CD4-positive, alpha-beta T cell (primary cell): Measurements from ENCODE around the gene FBN1. TPM values are rescaled to one million over a fixed set of nuclear protein-coding genes. Genes with fewer than 3 reads are reported as not detected.

Experiments used
- ATAC-seq: fragments of 200-7000 bp; cut with Tn5 transposase; one replicate; pipeline ENCODE4 v1.10.0; 2022; ENCODE audit warnings: mild to moderate bottlenecking; ENCODE audit not compliant: poor library complexity
- CTCF ChIA-PET: fragments of 350-600 bp; sonication (Branson Sonifier 250); formaldehyde crosslinking; loops from one replicate; lab custom pipeline; 2021; ENCODE audit warnings: antibody characterized with exemption, inconsistent platforms; lab: Charles Lee
- POLR2A ChIA-PET: fragments of 350-600 bp; sonication (Branson Sonifier 250); formaldehyde crosslinking; loops from one replicate; lab custom pipeline; 2021; ENCODE audit warnings: antibody characterized with exemption, inconsistent platforms; lab: Charles Lee
- DNase-seq, 14 experiments: peaks; one replicate each; pipeline ENCODE4 v3.0.0-alpha.2; 2013 to 2020; ENCODE audit warnings: mixed read lengths in 2 of 14
- H3K27ac ChIP-seq, 2 donors: one replicate each; pipeline versions ENCODE4 v1.5.1 to v1.7.0; 2013; ENCODE audit warnings: low read length in 2 of 2, low read depth in 1 of 2, mild to moderate bottlenecking in 1 of 2
- H3K27me3 ChIP-seq, 2 experiments: 1 replicate in 1 of 2; 2 replicates in 1 of 2; pipeline versions ENCODE4 v1.6.1 to v1.7.0; 2013; ENCODE audit warnings: low read length in 2 of 2, control low read depth in 1 of 2, mild to moderate bottlenecking in 1 of 2, moderate library complexity in 1 of 2; ENCODE audit not compliant: insufficient read depth in 2 of 2, control insufficient read depth in 1 of 2
- H3K36me3 ChIP-seq: one replicate; pipeline ENCODE4 v1.6.1; 2013; ENCODE audit warnings: low read length, control low read depth; ENCODE audit not compliant: insufficient read depth
- H3K4me1 ChIP-seq: one replicate; pipeline ENCODE4 v1.6.1; 2013; ENCODE audit warnings: low read length, control low read depth; ENCODE audit not compliant: insufficient read depth
- H3K4me3 ChIP-seq: one replicate; pipeline ENCODE4 v1.5.1; 2013; ENCODE audit warnings: mild to moderate bottlenecking, low read length, moderate library complexity
- H3K9me3 ChIP-seq, 2 experiments: 1 replicate in 1 of 2; 2 replicates in 1 of 2; pipeline versions ENCODE4 v1.6.1 to v1.7.0; 2013; ENCODE audit warnings: low read length in 2 of 2, mild to moderate bottlenecking in 2 of 2, control low read depth in 1 of 2, moderate library complexity in 1 of 2; ENCODE audit not compliant: control insufficient read depth in 1 of 2, insufficient read depth in 1 of 2
- H3K27ac Mint-ChIP-seq: one replicate; pipeline ENCODE4 v1.8.0; 2020; ENCODE audit warnings: mixed read lengths
- H3K27me3 Mint-ChIP-seq: one replicate; pipeline ENCODE4 v1.8.0; 2021; ENCODE audit warnings: mixed read lengths
- H3K36me3 Mint-ChIP-seq: one replicate; pipeline ENCODE4 v1.8.0; 2021; ENCODE audit warnings: low read depth, mixed read lengths
- H3K4me1 Mint-ChIP-seq: one replicate; pipeline ENCODE4 v1.8.0; 2021; ENCODE audit warnings: low read depth, mixed read lengths
- H3K4me3 Mint-ChIP-seq: one replicate; pipeline ENCODE4 v1.8.0; 2020; ENCODE audit warnings: mild to moderate bottlenecking, mixed read lengths
- H3K9me3 Mint-ChIP-seq: one replicate; pipeline ENCODE4 v1.8.0; 2020; ENCODE audit warnings: mixed read lengths
- intact Hi-C, 2 experiments: fragments of 100-400 bp; cut with DNase I in 1 of 2; cut with micrococcal nuclease in 1 of 2; formaldehyde crosslinking; loops; one replicate each; pipeline versions ENCODE4 v1.15.1 to v1.9.0; 2023 to 2025; cut with DNase I, micrococcal nuclease
- total RNA-seq, 174 experiments: library from RNA in 2 of 174; stranded (reverse) in 2 of 174; gene quantifications; one replicate each; pipeline ENCODE4 v1.2.3 and lab custom pipeline; 2021 to 2026
- TF ChIP-seq, protein P1 (sequence below): fragments of 200-600 bp; IDR thresholded peaks from one replicate; pipeline ENCODE4 v1.8.0; 2022; ENCODE audit warnings: antibody characterized with exemption, mild to moderate bottlenecking

FBN1 gene
- total RNA-seq, 2 experiments from 2014 or later = 0.11 to 0.25 TPM

DNA sequence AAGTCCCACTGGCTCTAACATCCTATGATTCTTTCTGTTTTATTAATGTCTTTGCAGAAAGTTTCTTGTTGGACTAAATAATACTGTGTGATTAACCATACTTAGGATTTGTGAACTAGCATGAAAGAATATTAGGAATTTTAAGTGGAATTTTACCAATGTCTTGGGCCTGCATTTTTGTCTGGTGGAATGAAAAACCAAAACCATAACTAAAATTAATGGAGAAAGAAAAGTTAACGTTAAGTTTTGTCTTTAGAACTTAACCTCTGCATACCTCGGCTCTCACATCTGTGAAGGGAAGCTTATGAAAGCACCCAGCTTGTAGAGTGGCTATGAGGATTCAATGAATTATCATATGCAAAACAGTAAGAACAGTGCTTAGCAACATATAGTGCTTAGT, 6.5 kb downstream of the FBN1 start:
- Histone ChIP-seq H3K9me3 (no peaks in the 10 kb centered on the region), H3K27ac (no peak overlapping the region), H3K4me1 (no peaks in the 10 kb centered on the region), H3K4me3 (no peak overlapping the region), H3K36me3 (no peaks in the 10 kb centered on the region), H3K27me3 (peaks cover 2 to 14% of the 10 kb centered on the region in 2 experiments)
- H3K27me3 Mint-ChIP-seq = peaks cover 26% of the 10 kb centered on the region
- ChIA-PET POLR2A (no interaction called here), CTCF (no interaction called here)
- TF ChIP-seq, protein P1, sequence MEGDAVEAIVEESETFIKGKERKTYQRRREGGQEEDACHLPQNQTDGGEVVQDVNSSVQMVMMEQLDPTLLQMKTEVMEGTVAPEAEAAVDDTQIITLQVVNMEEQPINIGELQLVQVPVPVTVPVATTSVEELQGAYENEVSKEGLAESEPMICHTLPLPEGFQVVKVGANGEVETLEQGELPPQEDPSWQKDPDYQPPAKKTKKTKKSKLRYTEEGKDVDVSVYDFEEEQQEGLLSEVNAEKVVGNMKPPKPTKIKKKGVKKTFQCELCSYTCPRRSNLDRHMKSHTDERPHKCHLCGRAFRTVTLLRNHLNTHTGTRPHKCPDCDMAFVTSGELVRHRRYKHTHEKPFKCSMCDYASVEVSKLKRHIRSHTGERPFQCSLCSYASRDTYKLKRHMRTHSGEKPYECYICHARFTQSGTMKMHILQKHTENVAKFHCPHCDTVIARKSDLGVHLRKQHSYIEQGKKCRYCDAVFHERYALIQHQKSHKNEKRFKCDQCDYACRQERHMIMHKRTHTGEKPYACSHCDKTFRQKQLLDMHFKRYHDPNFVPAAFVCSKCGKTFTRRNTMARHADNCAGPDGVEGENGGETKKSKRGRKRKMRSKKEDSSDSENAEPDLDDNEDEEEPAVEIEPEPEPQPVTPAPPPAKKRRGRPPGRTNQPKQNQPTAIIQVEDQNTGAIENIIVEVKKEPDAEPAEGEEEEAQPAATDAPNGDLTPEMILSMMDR = no peak
- ATAC-seq (no peak), DNase-seq (no peak)
- no peaks in the 10 kb centered on the region for H3K4me1 Mint-ChIP-seq
- intact Hi-C loops = no loop called here
- H3K27ac Mint-ChIP-seq = no peak overlapping the region
- H3K9me3 Mint-ChIP-seq = no peaks in the 10 kb centered on the region
- no peak overlapping the region for H3K4me3 Mint-ChIP-seq
- no peaks in the 10 kb centered on the region for H3K36me3 Mint-ChIP-seq

DNA sequence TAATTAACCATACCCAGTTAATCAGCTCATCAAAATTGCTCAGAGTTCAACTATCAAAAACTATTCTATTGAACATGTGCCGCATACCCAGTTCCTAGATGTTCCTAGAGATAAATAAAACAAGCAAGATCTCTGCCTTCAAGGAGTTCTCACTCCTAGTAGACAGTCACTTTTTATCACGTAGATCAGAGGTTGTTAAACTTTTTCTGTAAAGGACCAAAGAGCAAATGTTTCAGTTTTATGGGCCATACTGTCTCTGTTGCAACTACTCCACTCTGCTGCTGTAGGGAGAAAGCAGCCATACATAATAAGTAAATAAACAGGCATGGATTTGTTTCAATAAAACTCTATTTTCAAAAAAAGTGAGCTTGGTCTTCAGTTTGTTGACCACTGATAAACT, 7.9 kb downstream of the FBN1 start:
- Histone ChIP-seq H3K9me3 (no peaks in the 10 kb centered on the region), H3K27me3 (peaks cover 0 to under 1% of the 10 kb centered on the region in 2 experiments), H3K36me3 (no peaks in the 10 kb centered on the region), H3K4me1 (no peaks in the 10 kb centered on the region), H3K27ac (no peak overlapping the region), H3K4me3 (no peak overlapping the region)
- no peaks in the 10 kb centered on the region for H3K4me1 Mint-ChIP-seq
- POLR2A ChIA-PET = no interaction called here
- no peak overlapping the region for H3K4me3 Mint-ChIP-seq
- ATAC-seq (no peak), DNase-seq (no peak)
- CTCF ChIA-PET = no interaction called here
- no peak overlapping the region for H3K27ac Mint-ChIP-seq
- intact Hi-C loops = no loop called here
- no peaks in the 10 kb centered on the region for H3K9me3 Mint-ChIP-seq
- TF ChIP-seq, protein P1 = no peak
- H3K27me3 Mint-ChIP-seq = peaks cover 13% of the 10 kb centered on the region
- no peaks in the 10 kb centered on the region for H3K36me3 Mint-ChIP-seq

GRCh38 chr15:48636511-48636910, 9.0 kb downstream of the FBN1 start:
- Mint-ChIP-seq H3K27me3 (peaks cover 4% of the 10 kb centered on the region), H3K27ac (no peak overlapping the region), H3K36me3 (no peaks in the 10 kb centered on the region), H3K4me3 (no peak overlapping the region), H3K9me3 (no peaks in the 10 kb centered on the region), H3K4me1 (no peaks in the 10 kb centered on the region)
- TF ChIP-seq, protein P1 = no peak
- H3K4me1 ChIP-seq = no peaks in the 10 kb centered on the region
- H3K27me3 ChIP-seq = no peaks in the 10 kb centered on the region
- no peak overlapping the region for H3K4me3 ChIP-seq
- no peaks in the 10 kb centered on the region for H3K9me3 ChIP-seq
- no peak for DNase-seq
- POLR2A ChIA-PET = no interaction called here
- no peaks in the 10 kb centered on the region for H3K36me3 ChIP-seq
- no peak overlapping the region for H3K27ac ChIP-seq
- no peak for ATAC-seq
- intact Hi-C loops = no loop called here
- CTCF ChIA-PET = no interaction called here
